ENCODE measurements around the gene STXBP3. TPM values are rescaled to one million over a fixed set of nuclear protein-coding genes. Genes with fewer than 3 reads are reported as not detected.
A peak's percentile ranks its signal among the peaks of the same experiment; 100 is the strongest.

The STXBP3 gene
- total RNA-seq, 4 donors from 2014 or later, result 55.8 to 154 (median 79.9) TPM

- peaks cover 0 to 93% of the 10 kb centered on the region in 2 donors for H3K36me3 ChIP-seq
These were observed 54.6 kb downstream of the STXBP3 start for GRCh38 chr1:108801101-108801500.

GRCh38 chr1:108803548-108803947 lies 57.1 kb downstream of the STXBP3 start:
- H3K36me3 ChIP-seq, result peaks cover 0 to 95% of the 10 kb centered on the region in 2 donors

More at GRCh38 chr1:108801101-108801500, 54.6 kb downstream of the STXBP3 start:
- Histone ChIP-seq H3K4me3 (no peak overlapping the region), H3K9me3 (no peaks in the 10 kb centered on the region), H3K27me3 (no peaks in the 10 kb centered on the region), H3K27ac (no peak overlapping the region), H3K4me1 (no peaks in the 10 kb centered on the region)
- no peak for ATAC-seq
- TF ChIP-seq, protein P1, sequence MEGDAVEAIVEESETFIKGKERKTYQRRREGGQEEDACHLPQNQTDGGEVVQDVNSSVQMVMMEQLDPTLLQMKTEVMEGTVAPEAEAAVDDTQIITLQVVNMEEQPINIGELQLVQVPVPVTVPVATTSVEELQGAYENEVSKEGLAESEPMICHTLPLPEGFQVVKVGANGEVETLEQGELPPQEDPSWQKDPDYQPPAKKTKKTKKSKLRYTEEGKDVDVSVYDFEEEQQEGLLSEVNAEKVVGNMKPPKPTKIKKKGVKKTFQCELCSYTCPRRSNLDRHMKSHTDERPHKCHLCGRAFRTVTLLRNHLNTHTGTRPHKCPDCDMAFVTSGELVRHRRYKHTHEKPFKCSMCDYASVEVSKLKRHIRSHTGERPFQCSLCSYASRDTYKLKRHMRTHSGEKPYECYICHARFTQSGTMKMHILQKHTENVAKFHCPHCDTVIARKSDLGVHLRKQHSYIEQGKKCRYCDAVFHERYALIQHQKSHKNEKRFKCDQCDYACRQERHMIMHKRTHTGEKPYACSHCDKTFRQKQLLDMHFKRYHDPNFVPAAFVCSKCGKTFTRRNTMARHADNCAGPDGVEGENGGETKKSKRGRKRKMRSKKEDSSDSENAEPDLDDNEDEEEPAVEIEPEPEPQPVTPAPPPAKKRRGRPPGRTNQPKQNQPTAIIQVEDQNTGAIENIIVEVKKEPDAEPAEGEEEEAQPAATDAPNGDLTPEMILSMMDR (IDR thresholded peaks at IDR 0.05), result no peak
- TF ChIP-seq POLR2A (IDR thresholded peaks at IDR 0.05) (no peak), EP300 (IDR thresholded peaks at IDR 0.05) (no peak), POLR2AphosphoS5 (IDR thresholded peaks at IDR 0.05) (no peak)

DNA sequence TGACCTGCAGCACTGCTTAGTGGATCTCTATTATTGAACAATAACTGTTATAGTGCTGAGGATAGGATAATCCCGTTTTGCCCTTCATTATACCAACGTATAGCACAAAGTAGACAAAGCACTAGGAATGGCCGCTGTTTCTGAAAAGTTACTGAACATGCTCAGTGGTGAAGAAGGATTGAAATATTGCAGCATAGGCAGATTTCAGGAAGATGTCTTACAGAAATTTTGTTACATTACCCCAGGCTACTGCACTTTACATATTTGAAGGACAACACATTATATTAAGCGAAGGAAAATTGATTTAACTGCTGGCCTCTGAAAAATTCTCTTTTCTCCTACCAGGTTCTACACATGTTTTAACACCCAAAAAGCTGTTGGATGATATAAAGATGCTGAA lies 62.0 kb downstream of the STXBP3 start:
- no peaks in the 10 kb centered on the region for H3K9me3 ChIP-seq
- peak overlapping the region in 1 of 4 donors; percentile 10 for H3K27ac ChIP-seq
- H3K36me3 ChIP-seq, result peaks cover 0 to 69% of the 10 kb centered on the region in 2 donors
- ATAC-seq, result no peak
- H3K4me3 ChIP-seq, result no peak overlapping the region
- WGBS, 2 donors (ENCODE audit: low coverage in 1 of 2), result 69 to 77% methylated on average over 3 to 4 of the region's 4 CpGs
- TF ChIP-seq POLR2AphosphoS5 (IDR thresholded peaks at IDR 0.05), result no peak
- TF ChIP-seq POLR2A (IDR thresholded peaks at IDR 0.05), result no peak
- TF ChIP-seq EP300 (IDR thresholded peaks at IDR 0.05), result no peak
- TF ChIP-seq, protein P1 (IDR thresholded peaks at IDR 0.05), result no peak
- peaks cover 0 to 11% (median 0%) of the 10 kb centered on the region in 3 donors for H3K4me1 ChIP-seq
- no peaks in the 10 kb centered on the region for H3K27me3 ChIP-seq

More at GRCh38 chr1:108803548-108803947, 57.1 kb downstream of the STXBP3 start:
- 93 to 98% methylated on average over 7 to 11 of the region's 11 CpGs for WGBS, 2 donors (ENCODE audit: low coverage in 1 of 2)
- Histone ChIP-seq H3K9me3 (no peaks in the 10 kb centered on the region), H3K27me3 (no peaks in the 10 kb centered on the region), H3K27ac (no peak overlapping the region), H3K4me3 (no peak overlapping the region), H3K4me1 (peaks cover 0 to 6% (median 0%) of the 10 kb centered on the region in 3 donors)
- no peak for TF ChIP-seq POLR2A (IDR thresholded peaks at IDR 0.05)
- no peak for TF ChIP-seq EP300 (IDR thresholded peaks at IDR 0.05)
- TF ChIP-seq, protein P1 (IDR thresholded peaks at IDR 0.05), result no peak
- no peak for TF ChIP-seq POLR2AphosphoS5 (IDR thresholded peaks at IDR 0.05)
- no peak for ATAC-seq

DNA sequence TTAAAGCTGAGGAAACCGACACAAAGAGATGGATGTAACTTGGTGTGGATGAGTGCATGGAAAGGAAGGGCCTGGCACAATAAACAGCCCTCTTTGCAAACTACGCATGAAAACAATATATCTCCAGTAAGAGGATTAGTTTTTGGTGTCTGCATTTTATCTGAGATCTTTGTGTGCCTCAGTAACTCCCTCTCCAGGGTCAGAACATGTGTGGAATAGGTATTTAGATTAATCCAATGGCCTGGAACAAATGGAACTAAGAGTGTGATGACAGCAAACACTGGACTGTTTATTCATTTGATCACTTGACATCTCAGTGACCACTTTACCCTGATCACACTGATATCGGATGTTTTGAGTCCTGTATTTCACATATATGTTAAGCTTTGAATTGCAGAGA lies 65.1 kb downstream of the STXBP3 start:
- TF ChIP-seq EP300 (IDR thresholded peaks at IDR 0.05) (no peak), POLR2AphosphoS5 (IDR thresholded peaks at IDR 0.05) (no peak), POLR2A (IDR thresholded peaks at IDR 0.05) (no peak)
- TF ChIP-seq, protein P1 (IDR thresholded peaks at IDR 0.05), result no peak

GRCh38 chr1:108813326-108813725 lies 66.9 kb downstream of the STXBP3 start:
- Histone ChIP-seq H3K27ac (peak overlapping the region in 2 of 4 donors; percentile 87 to 88), H3K27me3 (no peaks in the 10 kb centered on the region), H3K9me3 (no peaks in the 10 kb centered on the region), H3K4me1 (peaks cover 18 to 51% (median 22%) of the 10 kb centered on the region in 3 donors), H3K36me3 (peaks cover 0 to 23% of the 10 kb centered on the region in 2 donors), H3K4me3 (no peak overlapping the region)
- ATAC-seq, result no peak
- TF ChIP-seq EP300 (IDR thresholded peaks at IDR 0.05) (no peak), POLR2A (IDR thresholded peaks at IDR 0.05) (no peak), POLR2AphosphoS5 (IDR thresholded peaks at IDR 0.05) (no peak)
- TF ChIP-seq, protein P1 (IDR thresholded peaks at IDR 0.05), result no peak
- WGBS, 2 donors (ENCODE audit: low coverage in 1 of 2), result 64 to 90% methylated on average over 2 of the region's 2 CpGs

More for the DNA sequence above, 65.1 kb downstream of the STXBP3 start:
- Histone ChIP-seq H3K4me1 (peaks cover 14 to 39% (median 18%) of the 10 kb centered on the region in 3 donors), H3K27ac (no peak overlapping the region), H3K36me3 (peaks cover 0 to 40% of the 10 kb centered on the region in 2 donors), H3K27me3 (no peaks in the 10 kb centered on the region), H3K9me3 (no peaks in the 10 kb centered on the region), H3K4me3 (no peak overlapping the region)
- ATAC-seq, result no peak
- 83 to 94% methylated on average over 3 of the region's 3 CpGs for WGBS, 2 donors (ENCODE audit: low coverage in 1 of 2)

Measured in gastroesophageal sphincter (tissue), 4 donors.